ENCODE measurements around the gene PIGT. TPM values are rescaled to one million over a fixed set of nuclear protein-coding genes. Genes with fewer than 3 reads are reported as not detected.

The PIGT gene
- total RNA-seq, result 43.0 TPM

DNA sequence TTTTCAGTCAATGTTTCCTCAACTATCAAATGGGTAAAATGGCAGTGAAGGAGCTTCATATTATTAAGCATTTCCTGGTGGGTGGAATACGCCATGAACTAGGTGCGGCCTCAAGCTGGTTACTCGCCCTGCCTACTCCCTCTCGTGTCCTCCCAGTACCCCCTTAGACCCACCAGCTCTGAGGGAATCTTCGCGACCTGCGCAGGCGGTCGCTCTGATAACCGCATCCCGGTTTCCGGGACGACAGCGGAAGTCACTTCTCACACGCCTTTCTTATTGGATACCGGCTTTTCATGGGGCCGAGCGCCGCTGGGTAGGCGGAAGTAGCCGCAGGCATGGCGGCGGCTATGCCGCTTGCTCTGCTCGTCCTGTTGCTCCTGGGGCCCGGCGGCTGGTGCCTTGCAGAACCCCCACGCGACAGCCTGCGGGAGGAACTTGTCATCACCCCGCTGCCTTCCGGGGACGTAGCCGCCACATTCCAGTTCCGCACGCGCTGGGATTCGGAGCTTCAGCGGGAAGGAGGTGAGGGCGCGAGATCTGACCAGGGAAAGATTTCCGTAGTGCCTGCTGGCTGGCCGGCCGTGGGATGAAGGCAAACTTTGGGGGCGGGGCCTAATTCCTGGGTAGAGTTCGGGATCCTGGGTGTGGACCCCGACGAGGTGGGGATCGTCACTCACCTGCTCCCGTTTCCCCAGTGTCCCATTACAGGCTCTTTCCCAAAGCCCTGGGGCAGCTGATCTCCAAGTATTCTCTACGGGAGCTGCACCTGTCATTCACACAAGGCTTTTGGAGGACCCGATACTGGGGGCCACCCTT is at the start of gene PIGT:
Gene PIGT (plus strand): TSS at position 320 of the 816 bp plus-strand sequence. CDS start 16 bp downstream, at position 336.
- peak; percentile 77 for ATAC-seq

DNA sequence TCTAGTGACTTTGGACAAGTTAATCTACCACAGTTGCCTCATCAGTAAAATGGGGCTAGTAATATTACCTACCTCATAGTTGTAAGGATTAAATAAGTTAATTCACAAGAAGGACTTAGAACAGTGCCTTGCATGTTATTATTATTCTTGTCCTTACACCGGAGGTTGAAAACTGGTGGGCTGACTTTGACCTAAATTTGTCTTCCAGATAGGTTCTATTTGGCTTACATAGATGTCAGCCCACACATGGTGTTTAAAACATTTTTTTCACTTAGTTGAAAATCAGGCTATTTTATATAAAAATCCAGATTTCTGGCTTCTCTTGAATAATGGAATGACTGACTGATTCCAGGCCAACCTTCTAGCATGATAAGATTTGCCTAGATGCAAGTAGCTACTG is 49.7 kb upstream of the PIGT start:
- no peak for ATAC-seq

DNA sequence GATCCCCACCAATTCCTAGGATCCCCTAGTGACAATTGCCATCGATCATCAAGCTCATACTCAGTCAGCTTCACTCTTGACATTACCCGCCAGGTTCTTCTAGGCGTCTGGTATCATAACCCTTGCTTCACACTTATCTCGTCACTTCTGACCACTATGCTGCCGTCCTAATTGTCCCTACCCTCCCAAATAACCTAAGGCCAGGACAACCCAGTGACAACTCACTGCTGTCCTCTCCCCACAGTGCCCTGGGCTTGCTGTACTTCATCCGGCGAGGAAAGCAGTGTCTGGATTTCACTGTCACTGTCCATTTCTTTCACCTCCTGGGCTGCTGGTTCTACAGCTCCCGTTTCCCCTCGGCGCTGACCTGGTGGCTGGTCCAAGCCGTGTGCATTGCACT is 49.3 kb upstream of the PIGT start:
- no peak for ATAC-seq

DNA sequence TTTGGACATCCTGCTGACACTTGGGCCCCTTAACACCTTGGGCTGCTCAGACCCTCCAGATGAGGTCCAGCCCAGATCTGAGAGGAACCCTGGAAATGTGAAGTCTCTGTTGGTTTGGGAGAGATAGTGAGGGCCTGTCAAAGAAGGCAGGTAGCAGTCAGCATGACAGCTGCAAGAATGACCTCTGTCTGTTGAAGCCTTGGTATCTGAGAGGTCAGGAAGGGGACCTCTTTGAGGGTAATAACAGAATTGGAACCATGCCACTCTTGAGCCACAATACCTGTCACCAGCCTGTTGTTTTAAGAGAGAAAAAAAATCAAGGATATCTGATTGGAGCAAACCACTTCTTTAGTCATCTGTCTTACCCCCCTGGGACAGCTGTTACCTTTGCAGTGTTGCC is 48.8 kb upstream of the PIGT start:
- no peak for ATAC-seq

DNA sequence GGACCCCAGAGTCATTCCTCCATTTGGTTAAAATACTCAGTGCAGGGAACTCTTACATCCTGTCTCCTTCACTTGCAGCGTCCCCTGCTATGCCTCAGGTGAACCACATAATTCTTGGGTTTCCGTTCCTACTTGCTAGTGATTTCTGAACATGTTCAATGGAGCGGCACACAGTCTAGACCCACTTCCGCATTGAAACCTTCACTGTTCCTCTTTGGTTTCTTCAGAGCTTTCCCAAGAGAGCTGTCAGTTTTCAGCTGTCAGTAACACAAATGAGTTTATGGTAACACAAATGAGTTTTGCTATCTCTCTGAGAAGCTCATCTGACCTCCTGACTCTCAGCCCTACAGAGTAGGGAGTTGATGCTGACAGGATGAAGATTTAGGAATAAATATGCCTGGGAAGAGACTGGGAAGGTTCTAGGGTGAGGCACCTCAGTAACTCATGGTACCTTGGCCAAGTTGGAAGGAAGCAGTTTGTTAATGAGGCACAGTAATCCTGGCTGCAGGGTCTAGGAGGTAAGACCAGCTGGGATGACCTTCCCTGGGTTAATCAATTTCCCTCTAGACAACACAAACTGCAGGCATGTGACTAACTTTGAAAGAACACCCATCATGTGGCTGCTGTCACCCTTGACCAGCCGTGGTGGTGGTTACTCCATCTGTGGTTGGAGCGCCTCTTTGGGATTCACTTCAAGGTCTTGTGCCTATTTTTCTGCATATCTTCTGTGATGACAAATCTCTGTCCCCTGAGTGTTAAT is 47.5 kb upstream of the PIGT start:
- no peak for ATAC-seq

DNA sequence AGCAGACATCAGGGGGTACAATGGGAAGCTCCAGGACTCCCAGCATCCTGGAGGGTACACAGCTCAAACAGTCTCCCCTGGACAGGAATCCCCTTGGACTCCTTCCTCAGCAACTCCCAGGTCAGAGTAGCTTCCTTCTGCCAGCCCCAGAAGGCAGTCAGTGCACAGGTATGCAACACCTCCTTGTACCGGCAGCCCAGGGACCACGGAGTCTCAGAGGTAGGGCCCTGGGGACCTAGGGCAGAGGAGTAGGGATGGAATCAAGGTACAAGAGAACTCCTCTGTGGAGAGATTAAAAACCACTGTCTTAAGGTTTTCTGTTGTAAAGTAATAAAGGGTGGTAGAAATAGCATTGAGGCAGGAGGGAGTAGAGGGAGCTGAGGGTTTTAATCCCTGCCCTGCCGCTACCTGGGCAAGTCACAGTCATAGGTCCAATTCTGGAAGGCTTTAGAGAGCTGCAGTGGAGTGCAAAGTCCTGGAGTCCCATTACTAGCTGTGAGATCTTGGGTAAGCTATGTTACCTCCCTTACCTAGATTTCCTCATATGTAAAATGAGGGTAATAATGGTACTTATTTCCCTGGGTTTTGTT is 45.3 kb upstream of the PIGT start:
- ATAC-seq, result no peak

DNA sequence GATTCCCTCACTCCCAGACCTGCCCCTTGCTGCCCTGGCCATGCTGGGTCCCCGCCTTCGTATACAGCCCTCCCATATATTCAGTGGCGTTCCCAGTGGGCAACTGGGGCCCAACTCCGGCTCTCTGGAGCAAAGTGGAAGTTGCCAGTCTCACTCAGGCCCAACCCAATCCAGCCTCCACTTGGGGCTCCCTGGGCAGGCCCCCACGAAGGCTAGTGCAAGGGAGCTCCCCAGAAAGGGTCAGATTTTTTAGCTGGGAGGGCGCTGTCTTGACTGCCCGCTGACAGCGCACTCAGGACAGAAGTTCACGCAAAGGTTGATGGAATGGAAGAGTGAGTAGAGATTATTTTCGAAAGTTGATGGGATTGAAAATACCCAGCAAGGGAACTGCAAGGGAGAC is 43.7 kb upstream of the PIGT start:
- ATAC-seq, result no peak

DNA sequence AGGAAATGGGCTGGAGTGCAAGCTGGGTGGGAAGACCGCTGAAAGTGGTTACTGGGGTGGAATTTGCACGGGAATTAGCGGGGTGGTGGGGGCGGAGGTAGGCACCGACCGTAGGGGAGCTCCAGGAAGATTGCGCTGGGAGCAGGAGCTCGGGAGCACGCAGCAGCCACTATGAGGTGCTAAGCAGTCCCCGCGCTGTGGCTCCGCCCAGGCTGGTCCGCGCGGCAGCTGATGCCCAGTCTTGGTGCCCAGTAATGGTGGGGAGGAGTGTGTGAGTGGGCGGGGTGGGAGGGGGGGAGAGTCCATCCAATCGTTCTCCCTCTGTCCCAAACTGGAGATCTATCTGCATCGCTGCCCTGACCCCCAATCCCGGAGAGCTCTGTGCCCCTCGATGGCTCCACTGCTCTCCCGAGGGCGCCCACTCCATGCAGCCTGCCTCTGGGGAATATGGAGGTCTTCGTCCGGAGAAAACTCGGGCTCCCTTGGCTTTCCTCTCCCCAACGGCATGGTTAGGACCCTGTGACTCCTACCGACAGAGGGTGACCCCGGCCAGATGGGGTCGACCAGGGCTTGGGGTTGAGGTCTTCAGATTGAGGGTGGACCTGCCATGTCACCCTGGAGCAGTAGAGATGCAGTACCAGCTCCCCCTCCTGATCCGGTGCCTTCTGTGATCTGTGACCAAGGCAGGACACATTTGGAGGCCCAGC is 43.1 kb upstream of the PIGT start:
- ATAC-seq, result no peak

DNA sequence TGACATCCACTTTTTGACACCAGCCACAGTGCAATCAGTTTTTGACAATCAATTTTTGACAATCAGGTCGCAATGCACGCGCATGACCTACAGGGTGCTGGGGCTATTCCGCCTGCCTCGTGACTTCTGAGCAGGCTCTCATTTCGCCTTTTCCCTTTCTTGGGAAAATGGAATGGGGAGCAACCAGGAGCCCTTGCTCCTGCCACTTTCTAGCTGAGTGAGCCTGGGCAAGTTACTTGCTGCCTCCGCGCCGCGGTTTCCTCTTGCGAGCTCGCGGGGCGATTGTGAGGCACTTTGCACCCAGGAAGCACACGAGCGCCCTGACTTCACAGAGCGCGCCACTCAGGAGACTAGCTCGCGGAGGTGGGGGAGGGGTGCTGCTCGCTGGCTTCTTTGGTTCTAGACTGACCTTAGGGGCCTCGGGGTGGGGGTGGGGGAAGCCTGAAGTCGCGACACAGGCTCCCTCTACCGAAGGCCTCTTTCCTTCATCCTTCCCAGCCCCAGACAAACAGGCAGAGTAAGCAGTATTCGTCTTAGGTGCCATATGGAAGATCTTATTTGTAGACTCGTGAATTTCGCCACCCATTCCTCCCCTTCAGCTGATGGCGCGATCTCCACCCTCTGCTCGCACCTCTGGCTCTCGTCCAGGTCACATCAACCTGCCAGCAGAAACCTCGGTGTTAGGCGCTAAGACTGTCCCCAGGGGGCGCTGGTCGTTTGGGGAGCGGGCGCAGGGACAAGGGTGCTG is 42.4 kb upstream of the PIGT start:
- peak; percentile 82 for ATAC-seq

DNA sequence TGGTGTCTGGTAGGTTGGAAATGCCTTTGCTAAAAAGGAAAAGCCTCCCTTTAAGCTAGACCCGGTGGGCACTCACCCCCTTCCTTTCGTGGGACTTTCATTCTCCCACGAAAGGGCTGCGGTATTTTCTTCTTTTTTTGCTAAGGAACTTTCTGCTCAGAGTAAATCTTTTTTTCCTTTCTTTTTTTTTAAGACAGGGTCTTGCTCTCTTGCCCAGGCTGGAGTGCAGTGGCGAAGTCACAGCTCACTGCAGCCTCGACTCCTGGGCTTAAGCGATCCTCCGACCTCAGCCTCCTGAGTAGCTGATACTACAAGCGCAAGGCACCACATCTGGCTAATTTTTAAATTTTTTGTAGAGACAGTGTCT is 41.9 kb upstream of the PIGT start:
- ATAC-seq, result no peak

DNA sequence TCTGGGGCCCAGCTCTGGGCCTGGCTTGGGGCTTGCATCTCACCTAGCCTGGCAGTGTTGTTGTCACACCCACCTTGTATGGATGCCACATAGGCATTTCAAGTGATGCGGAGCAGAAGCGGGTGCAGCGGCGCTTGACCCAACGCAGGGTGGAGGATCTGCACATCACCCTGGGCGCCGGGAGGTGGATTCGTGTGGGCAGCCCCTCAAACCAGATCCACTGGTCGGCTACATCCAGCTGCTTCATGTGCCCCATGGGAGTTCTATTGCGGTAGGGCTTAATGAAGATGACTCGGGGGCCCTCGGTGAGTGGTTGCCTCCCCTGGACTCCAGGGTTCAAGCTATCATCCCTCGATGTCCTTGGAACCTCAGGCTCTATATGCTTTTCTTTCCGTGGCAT is 41.0 kb upstream of the PIGT start:
- ATAC-seq, result no peak

DNA sequence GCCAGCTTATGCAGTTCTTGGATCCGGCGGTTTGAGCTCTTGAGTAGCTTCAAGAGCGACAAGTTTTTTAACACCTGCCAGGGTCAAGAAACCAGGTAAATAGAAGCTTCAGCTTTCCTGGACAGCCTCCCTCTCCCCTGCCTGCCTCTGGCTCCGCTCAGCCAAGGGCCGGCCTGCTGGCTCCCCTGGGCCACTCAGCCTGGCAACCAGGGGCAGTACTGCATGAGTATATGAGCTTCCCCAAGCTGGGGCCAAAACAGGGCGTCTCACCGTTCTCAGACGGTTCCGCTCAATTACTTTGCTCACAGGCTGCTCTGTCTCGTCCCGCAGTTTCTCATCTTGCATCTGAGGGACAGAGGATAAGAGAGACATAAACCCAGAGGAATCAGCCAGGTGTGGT is 38.7 kb upstream of the PIGT start:
- ATAC-seq, result no peak

DNA sequence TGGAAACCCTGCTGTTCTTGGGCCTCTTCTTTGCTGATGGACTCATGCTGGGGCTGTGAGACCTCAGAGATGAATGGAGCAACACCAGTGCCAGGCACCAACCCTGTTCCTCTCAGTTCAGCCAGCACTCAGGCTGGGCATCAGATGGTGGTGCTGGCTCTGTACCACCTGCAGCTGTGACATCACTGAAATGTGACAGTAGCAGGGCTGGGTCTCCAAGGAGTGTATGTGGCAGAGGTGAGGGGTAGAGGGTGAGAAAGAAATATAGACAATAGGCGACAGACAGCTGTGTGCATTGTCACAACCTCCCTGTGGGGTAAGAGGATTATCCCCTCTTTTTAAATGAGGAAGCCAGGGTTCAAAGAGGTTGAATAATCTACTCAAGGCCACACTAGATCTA is 37.8 kb upstream of the PIGT start, which contains the start of gene TP53TG5:
Gene TP53TG5 (minus strand): TSS at position 135 of the 400 bp plus-strand sequence. CDS start 89 bp downstream, at position 46.
- no peak for ATAC-seq

DNA sequence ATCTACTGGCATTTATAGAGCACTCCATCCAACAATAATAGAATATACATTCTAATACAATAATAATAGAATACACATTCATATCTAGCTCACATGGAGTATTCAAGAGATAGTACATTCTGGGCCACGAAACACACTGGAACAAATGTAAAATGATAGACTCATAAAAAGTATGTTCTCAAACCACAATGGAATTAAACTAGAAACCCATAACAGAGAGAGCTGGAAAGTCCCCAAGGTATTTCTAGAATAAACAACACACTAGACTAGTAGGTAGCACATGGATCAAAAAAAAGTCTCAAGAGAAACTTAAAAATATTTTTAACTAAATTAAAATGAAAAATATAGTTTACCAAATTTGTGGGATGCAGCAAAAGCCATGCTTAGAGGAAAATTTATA is 28.7 kb upstream of the PIGT start:
- no peak for ATAC-seq

DNA sequence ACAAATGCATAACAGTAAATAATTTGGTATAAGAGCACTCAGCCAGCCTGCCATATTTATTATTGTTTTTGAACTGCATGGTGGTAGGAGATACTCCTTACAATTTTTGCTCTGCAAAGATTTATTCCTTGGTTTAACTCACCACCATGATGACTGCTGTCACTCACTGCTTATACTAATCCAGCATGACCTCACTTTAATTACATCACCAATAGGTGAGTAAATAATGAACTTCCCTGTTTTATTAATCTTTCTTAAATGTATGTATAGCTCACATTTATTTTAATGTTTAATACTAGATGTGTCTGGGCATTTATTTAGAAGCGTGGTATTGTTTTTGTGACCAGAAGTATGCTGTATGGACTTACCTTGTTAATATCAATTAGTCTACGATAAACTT is 25.0 kb upstream of the PIGT start:
- no peak for ATAC-seq

DNA sequence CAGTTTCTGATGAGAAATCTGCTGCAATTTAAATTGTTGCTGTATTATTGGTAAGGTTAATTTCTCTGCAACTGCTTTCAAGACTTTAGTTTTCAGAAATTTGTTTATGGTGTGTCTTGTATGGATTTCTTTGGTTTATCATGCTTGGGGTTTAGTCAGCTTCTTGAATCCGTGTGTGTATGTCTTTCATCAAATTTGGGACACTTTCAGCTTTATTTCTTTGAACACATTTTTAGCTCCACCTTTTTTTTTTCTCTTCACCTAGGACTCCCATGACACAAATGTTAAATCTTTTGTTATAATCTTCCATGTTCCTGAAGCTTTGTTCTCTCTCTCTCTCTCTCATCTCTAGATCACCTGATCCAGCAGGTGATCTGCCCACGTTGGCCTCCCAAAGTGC is 24.4 kb upstream of the PIGT start:
- ATAC-seq, result no peak

DNA sequence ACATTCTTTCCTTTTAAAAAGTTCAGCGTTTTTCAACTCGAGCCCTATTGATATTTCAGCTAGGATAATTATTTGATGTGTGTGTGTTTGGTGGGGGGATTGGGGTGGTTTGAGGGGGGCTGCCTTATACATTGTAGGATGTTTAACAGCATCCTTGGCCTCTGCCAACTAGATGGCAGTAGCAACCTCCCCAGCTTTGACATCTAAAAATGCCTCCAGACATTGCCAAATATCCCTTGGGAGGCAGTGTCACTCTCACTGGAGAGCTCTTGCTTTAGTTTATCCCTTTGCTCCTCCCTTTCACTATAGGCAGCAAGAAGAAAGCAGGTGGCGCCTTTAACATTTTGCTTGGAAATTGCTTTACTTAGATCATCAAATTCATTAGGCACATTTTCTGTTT is 23.2 kb upstream of the PIGT start:
- ATAC-seq, result no peak

DNA sequence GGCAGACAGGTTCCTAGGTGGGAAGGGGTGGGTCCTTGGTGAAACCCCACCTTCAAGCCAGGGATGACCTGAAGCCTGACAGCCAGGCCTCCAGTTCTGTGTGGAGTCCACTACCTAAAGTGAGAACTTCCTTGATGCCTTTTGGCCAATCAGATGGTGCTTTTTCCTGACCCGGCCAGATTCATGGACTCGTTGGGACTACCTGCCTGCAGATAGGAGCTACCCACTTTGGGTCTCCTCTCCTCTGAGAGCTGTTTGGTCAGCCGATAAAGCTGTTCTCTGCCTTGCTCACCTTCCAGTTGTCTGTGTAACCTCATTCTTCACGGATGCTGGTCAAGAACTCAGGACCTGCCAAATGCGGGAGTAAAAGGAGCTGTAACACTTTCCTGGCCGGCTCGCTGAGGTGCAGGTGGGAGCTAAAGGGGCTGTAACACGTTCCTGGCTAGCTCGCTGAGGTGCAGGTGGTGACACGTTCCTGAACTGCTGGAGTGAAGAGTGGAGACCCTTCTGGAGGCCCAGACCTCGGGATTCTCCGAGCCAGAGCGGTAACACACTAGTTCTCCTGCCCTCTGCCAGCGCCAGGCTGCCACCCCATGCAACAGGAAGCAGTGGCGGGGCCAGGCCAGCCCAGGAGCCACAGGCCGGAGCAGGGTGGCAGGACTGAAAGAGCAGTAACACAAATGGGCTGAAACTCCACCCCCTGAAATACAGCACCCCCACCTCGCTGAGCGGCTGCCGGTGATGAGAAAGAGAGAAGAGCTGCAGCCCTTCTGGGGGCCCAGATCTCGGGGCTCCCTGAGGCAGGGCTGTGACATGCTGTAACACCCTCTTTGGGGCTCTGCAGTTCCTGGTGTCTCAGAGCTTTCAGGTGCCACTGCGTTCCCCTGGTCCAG is 21.5 kb upstream of the PIGT start:
- ATAC-seq, result no peak

DNA sequence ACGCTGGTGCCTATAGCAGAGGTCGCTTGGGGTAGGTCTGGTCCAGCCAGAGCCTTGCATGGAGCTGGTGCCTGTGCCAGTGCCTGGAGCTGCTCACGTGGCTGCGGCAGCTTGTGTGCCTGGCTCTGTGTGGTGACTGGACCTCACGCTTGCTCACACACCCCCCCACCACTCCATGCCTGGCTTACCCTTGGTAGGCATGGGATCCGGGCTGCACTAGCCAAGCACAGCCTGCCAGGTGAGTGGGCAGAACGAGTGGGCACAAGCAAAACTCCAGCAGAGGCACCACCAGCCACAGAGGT is 20.9 kb upstream of the PIGT start:
- no peak for ATAC-seq

DNA sequence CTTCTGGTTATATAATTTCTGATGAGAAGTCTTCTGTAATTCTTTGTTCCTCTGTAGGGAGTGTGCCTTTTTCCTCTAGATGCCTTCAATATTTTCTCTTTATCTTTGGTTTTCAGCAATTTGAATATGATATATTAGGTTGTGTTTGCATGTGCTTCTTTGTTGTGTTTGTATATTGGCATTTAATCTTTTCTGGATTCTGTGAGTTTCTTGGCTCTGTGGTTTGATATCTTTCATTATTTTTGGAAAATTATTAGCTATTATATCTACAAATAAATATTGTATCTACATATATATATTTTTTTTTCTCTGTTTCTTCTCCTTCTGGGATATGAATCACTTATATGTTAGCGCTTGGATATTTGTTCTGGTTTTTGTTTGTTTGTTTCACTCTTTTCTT is 16.9 kb upstream of the PIGT start:
- ATAC-seq, result no peak

DNA sequence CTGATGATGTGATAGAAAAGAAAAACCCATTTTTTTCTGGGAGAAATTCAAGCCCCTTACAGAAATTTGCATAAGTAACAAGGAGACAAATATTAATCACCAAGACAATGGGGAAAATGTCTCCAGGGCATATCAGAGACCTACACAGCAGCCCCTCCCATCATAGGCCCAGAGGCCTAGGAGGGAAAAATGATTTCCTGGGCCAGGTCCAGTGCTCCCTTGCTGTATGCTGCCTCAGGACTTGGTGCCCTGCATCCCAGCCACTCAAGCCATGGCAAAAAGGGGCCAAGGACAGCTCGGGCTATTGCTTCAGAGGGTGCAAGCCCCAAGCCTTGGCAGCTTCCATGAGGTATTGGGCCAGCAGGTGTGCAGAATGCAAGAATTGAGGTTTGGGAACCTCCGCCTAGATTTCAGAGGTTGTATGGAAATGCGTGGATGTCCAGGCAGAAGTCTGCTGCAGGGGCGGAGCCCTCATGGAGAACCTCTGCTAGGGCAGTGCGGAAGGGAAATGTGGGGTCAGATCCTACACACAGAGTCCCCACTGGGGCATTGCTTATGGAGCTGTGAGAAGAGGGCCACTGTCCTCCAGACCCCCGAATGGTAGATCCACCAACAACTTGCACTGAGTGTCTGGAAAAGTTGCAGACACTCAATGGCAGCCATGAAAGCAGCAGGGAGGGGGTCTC is 15.5 kb upstream of the PIGT start:
- no peak for ATAC-seq

Data from esophagus mucosa (tissue), 1 donor.